GM18502 (cell line): ENCODE results near the gene FGD2.
A peak's percentile ranks its signal among the peaks of the same experiment; 100 is the strongest.
"Not testable (repeated sequence)": the region's sequence is repeated elsewhere in the genome, so short reads cannot be mapped to it uniquely, and the experiment has no call there.

Source experiments
- ATAC-seq: cut with Tn5 transposase; IDR thresholded peaks from one replicate; pipeline ENCODE4 v1.9.1; 2021; ENCODE audit warnings: mild to moderate bottlenecking; ENCODE audit not compliant: unreplicated experiment, poor library complexity

The FGD2 gene

GRCh38 chr6:36986704-36987047 is 18.8 kb upstream of the FGD2 start:
- ATAC-seq: no peak

- no peak for ATAC-seq
Observed at GRCh38 chr6:36989264-36989663, 16.2 kb upstream of the FGD2 start.

GRCh38 chr6:36990401-36990800 is 15.1 kb upstream of the FGD2 start:
- not testable (repeated sequence) for ATAC-seq

- no peak for ATAC-seq
Observed at GRCh38 chr6:36997811-36998722, 7.4 kb upstream of the FGD2 start.

- no peak for ATAC-seq
Observed at GRCh38 chr6:36998723-36999038, 6.8 kb upstream of the FGD2 start.

GRCh38 chr6:36999061-36999750 is 6.2 kb upstream of the FGD2 start:
- ATAC-seq: no peak

- no peak for ATAC-seq
Observed at GRCh38 chr6:36999751-37000125, 5.7 kb upstream of the FGD2 start.

- ATAC-seq: no peak
Observed at GRCh38 chr6:37004044-37004980, 1.1 kb upstream of the FGD2 start.

GRCh38 chr6:37005827-37006567 is 542 bp downstream of the FGD2 start:
- ATAC-seq: peak; percentile 7

- ATAC-seq: no peak
Observed at GRCh38 chr6:37006793-37007339, 1.4 kb downstream of the FGD2 start.

- ATAC-seq: peak; percentile 53
Observed at GRCh38 chr6:37007340-37008043, 2.0 kb downstream of the FGD2 start.

- no peak for ATAC-seq
Observed at GRCh38 chr6:37008484-37009465, 3.3 kb downstream of the FGD2 start.

GRCh38 chr6:37010402-37010892 is 5.0 kb downstream of the FGD2 start:
- no peak for ATAC-seq

- ATAC-seq: no peak
Observed at GRCh38 chr6:37011656-37012378, 6.4 kb downstream of the FGD2 start.

- ATAC-seq: no peak
Observed at GRCh38 chr6:37013516-37014491, 8.3 kb downstream of the FGD2 start.

- ATAC-seq: no peak
Observed at GRCh38 chr6:37014667-37015066, 9.2 kb downstream of the FGD2 start.
